Measurements from ENCODE around the gene PRG3. TPM values are rescaled to one million over a fixed set of nuclear protein-coding genes. Genes with fewer than 3 reads are reported as not detected.
A peak's percentile ranks its signal among the peaks of the same experiment; 100 is the strongest.

Gene PRG3
- total RNA-seq, result 0.41 TPM

- DNase-seq, result no peak
These were observed at the start of gene PRG3 for GRCh38 chr11:57380975-57381374. PRG3 (minus strand) TSS chr11:57381150; CDS start chr11:57380708, 442 bp downstream.

GRCh38 chr11:57429946-57430345 lies 49.0 kb upstream of the PRG3 start:
- DNase-seq, result no peak

- no peak for DNase-seq
These were observed 47.7 kb upstream of the PRG3 start for GRCh38 chr11:57428643-57429042.

GRCh38 chr11:57427727-57428082 lies 46.8 kb upstream of the PRG3 start:
- DNase-seq, result peak; percentile 78

GRCh38 chr11:57426929-57427726 lies 46.2 kb upstream of the PRG3 start, which contains the start of gene SLC43A3:
SLC43A3 (minus strand) TSS chr11:57427121; CDS start chr11:57426172, 949 bp downstream.
- DNase-seq, result peak; percentile 80

GRCh38 chr11:57426439-57426928 lies 45.5 kb upstream of the PRG3 start:
- peak; percentile 34 for DNase-seq

- DNase-seq, result peak; percentile 52
These were observed 44.9 kb upstream of the PRG3 start for GRCh38 chr11:57425565-57426438.

GRCh38 chr11:57424792-57425564 lies 44.0 kb upstream of the PRG3 start:
- peak; percentile 47 for DNase-seq

- no peak for DNase-seq
These were observed 43.3 kb upstream of the PRG3 start for GRCh38 chr11:57424137-57424791.

GRCh38 chr11:57422669-57423068 lies 41.7 kb upstream of the PRG3 start:
- DNase-seq, result no peak

- DNase-seq, result no peak
These were observed 40.9 kb upstream of the PRG3 start for GRCh38 chr11:57421805-57422204.

- DNase-seq, result no peak
These were observed 40.1 kb upstream of the PRG3 start for GRCh38 chr11:57421066-57421465.

GRCh38 chr11:57419146-57419545 lies 38.2 kb upstream of the PRG3 start:
- DNase-seq, result no peak

GRCh38 chr11:57418131-57418530 lies 37.2 kb upstream of the PRG3 start:
- no peak for DNase-seq

GRCh38 chr11:57417056-57417455 lies 36.1 kb upstream of the PRG3 start:
- no peak for DNase-seq

GRCh38 chr11:57416436-57416835 lies 35.5 kb upstream of the PRG3 start:
- no peak for DNase-seq

GRCh38 chr11:57414612-57415212 lies 33.8 kb upstream of the PRG3 start:
- DNase-seq, result no peak

GRCh38 chr11:57413681-57414080 lies 32.7 kb upstream of the PRG3 start:
- DNase-seq, result no peak

- DNase-seq, result no peak
These were observed 29.3 kb upstream of the PRG3 start for GRCh38 chr11:57410287-57410686.

- DNase-seq, result no peak
These were observed 28.6 kb upstream of the PRG3 start for GRCh38 chr11:57409321-57410100.

Measured in tongue (tissue), 2 donors.